ENCODE data around the gene PNISR.

DNA sequence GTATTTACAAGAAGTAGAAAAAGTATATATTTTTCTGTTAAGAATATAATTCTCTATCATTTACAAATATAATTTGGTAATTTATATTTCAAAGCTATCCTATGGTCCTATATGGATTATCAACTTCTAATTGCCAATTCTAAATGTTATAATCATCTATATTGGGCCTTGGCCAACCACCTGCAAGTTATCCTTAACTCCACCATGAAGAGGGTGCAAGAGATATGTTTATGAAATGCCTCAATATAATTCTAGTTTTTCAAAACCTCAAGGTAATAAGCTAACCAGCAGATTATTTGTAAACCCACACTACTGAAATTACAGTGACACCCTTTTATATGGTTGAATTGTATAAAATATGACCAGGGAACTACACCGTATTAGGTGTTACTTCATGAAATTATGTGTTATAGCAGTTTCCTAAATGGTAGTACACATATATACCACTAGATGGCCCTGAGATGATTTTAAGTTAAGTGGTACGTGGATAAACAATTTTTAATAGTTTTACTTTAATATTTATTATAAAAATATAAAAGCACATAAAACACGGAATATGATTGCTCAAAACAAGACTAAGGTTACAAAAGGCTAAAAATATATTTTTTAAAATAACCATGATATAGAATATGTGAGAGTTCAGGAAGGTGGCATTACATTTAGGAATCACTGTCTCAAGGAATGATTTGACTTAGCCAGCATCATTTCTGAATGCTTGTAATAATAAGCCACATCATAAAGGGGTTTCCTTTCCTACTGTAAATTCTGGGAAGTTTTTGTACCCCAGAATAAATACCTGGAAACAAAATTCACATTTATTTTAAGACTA lies 9.8 kb upstream of the PNISR start:
- TF ChIP-seq, protein P1, sequence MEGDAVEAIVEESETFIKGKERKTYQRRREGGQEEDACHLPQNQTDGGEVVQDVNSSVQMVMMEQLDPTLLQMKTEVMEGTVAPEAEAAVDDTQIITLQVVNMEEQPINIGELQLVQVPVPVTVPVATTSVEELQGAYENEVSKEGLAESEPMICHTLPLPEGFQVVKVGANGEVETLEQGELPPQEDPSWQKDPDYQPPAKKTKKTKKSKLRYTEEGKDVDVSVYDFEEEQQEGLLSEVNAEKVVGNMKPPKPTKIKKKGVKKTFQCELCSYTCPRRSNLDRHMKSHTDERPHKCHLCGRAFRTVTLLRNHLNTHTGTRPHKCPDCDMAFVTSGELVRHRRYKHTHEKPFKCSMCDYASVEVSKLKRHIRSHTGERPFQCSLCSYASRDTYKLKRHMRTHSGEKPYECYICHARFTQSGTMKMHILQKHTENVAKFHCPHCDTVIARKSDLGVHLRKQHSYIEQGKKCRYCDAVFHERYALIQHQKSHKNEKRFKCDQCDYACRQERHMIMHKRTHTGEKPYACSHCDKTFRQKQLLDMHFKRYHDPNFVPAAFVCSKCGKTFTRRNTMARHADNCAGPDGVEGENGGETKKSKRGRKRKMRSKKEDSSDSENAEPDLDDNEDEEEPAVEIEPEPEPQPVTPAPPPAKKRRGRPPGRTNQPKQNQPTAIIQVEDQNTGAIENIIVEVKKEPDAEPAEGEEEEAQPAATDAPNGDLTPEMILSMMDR (IDR thresholded peaks at IDR 0.05), result peak; percentile 41 to 73 (median 58)
- no peak for TF ChIP-seq POLR2A (IDR thresholded peaks at IDR 0.05)
